C4-2B (cell line): ENCODE data around the gene SMARCA2.

Experiments
- H3K27ac ChIP-seq: fragments of 450-650 bp; 2 replicates; pipeline ENCODE4 v1.5.1; 2017
- CTCF ChIP-seq: fragments of 450-650 bp; conservative IDR thresholded peaks from 2 replicates; pipeline ENCODE4 v1.5.1; 2017; ENCODE audit warnings: mild to moderate bottlenecking
- ZFX ChIP-seq: fragments of 450-650 bp; IDR thresholded peaks from 2 replicates; pipeline ENCODE4 v1.6.1; 2017

Gene SMARCA2

GRCh38 chr9:2216591-2216990 lies 201.4 kb downstream of the SMARCA2 start:
- TF ChIP-seq ZFX (no peak), CTCF (no peak)
- H3K27ac ChIP-seq: no peak overlapping the region

DNA sequence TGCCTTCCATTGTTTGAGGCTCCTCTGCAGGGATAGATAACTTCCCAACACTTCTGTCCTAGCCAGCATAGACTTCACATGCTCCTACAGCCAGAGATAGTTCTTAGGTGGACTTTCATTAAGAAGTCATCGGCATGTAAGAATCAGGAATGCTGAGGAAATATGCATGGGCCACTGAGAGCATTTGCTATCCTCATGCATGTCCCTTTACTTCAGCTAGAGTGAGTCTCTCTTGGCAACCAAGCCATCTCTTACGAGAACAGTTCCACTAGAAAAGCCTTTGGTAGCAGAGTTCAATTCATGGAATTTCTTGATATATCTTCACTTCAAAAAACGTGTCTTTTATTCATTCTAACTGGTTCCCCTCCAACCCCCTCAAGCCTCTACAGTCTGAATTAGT lies 202.4 kb downstream of the SMARCA2 start:
- H3K27ac ChIP-seq: no peak overlapping the region
- no peak for TF ChIP-seq ZFX
- TF ChIP-seq CTCF: no peak

DNA sequence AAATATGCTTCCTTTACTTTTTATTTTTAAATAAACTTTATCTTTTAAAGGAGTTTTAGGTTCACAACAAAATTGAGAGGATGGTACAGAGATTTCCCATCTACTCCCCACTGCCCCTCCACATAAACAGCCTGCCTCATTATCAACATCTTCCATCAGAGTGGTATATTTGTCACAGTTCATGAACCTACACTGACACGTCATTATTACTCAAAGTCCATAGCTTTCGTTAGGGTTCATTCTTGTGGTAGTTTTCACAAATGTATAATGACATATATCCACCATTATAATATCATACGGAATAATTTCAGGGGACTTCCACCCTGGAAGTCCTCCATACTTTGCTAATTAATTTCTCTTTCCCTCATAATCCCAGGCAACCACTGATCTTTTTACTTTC lies 204.9 kb downstream of the SMARCA2 start:
- H3K27ac ChIP-seq: no peak overlapping the region
- TF ChIP-seq ZFX: no peak
- TF ChIP-seq CTCF: no peak

- TF ChIP-seq CTCF (no peak), ZFX (no peak)
- no peak overlapping the region for H3K27ac ChIP-seq
Observed at GRCh38 chr9:2227144-2227867, 212.2 kb downstream of the SMARCA2 start.

GRCh38 chr9:2228132-2228531 lies 213.0 kb downstream of the SMARCA2 start:
- no peak for TF ChIP-seq ZFX
- TF ChIP-seq CTCF: peak; percentile 64
- no peak overlapping the region for H3K27ac ChIP-seq

DNA sequence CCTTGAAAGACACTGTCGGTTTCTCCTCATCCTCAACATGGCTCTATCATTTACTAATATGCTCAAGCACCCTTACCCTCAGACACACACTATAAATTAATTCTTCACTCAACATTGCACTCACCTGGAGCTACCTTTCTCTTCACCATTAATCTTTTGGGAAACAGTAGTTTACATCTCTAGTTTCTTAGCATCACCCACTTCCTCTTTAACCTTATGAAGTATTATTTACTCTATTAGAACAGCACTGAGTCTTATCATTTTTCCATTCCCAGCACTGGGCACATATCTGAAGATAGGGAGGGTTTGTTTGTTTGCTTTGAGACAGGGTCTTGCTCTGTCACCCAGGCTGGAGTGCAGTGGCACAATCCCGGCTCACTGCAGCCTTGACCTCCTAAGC lies 213.5 kb downstream of the SMARCA2 start:
- TF ChIP-seq ZFX: no peak
- no peak for TF ChIP-seq CTCF
- H3K27ac ChIP-seq: no peak overlapping the region

- TF ChIP-seq CTCF (no peak), ZFX (no peak)
- H3K27ac ChIP-seq: no peak overlapping the region
Observed at GRCh38 chr9:2229109-2229721, 214.1 kb downstream of the SMARCA2 start.
